K562 (cell line): ENCODE data around the gene PDRG1. TPM values are rescaled to one million over a fixed set of nuclear protein-coding genes. Genes with fewer than 3 reads are reported as not detected.

ENCODE experiments used
- ATAC-seq: fragments of 200-7000 bp; cut with Tn5 transposase; 3 replicates; pipeline ENCODE4 v1.9.1; 2020; ENCODE audit warnings: moderate library complexity
- BruUV-seq: library from RNA; stranded (reverse); fragments of 400-500 nt; replicated peaks from 2 replicates; lab custom pipeline; 2021; lab: Mats Ljungman, UMichigan
- CTCF ChIA-PET: fragments of 300-600 bp; formaldehyde crosslinking; extraction: SDS; loops from one replicate; lab custom pipeline; 2021; ENCODE audit warnings: low intra/inter-chr PET ratio; lab: Yijun Ruan, JAX
- POLR2A ChIA-PET: fragments of 300-600, 350-650 bp; sonication (Branson Sonifier 250); formaldehyde crosslinking; extraction: SDS; loops from one replicate; lab custom pipeline; 2021; ENCODE audit warnings: antibody characterized with exemption, inconsistent platforms; lab: Yijun Ruan, JAX
- DNase-seq, 4 experiments: peaks; one replicate each; pipeline versions ENCODE4 v3.0.0 to v3.0.0-alpha.2; 2011 to 2018; ENCODE audit warnings: low spot score in 3 of 4, mixed read lengths in 3 of 4; ENCODE audit errors: extremely low read depth in 1 of 4
- FAIRE-seq: peaks from 2 replicates; lab custom pipeline; 2011; peaks lifted over from hg19 to GRCh38; lab: Jason Lieb, UNC
- H2AFZ ChIP-seq: 2 replicates; pipeline ENCODE4 v1.6.0; 2011; ENCODE audit warnings: low read depth, low read length, control low read depth, inconsistent platforms
- H3K27ac ChIP-seq: fragments of 200-600 bp; 3 replicates; pipeline ENCODE4 v1.8.0; 2011; ENCODE audit warnings: low read depth, mild to moderate bottlenecking, control low read depth, inconsistent platforms, low read length, moderate library complexity, mixed read lengths; ENCODE audit errors: extremely low read depth
- H3K27me3 ChIP-seq, 2 experiments: fragments of 300-600 bp in 1 of 2; 2 replicates in 1 of 2; 3 replicates in 1 of 2; pipeline versions ENCODE4 v1.6.0 to v1.8.0; 2011; ENCODE audit warnings: inconsistent platforms in 2 of 2, low read length in 2 of 2, mild to moderate bottlenecking in 1 of 2, mixed read lengths in 1 of 2, moderate library complexity in 1 of 2; ENCODE audit not compliant: control insufficient read depth in 2 of 2, insufficient read depth in 2 of 2
- H3K36me3 ChIP-seq: fragments of 300-600 bp; 3 replicates; pipeline ENCODE4 v1.8.0; 2011; ENCODE audit warnings: mild to moderate bottlenecking, low read length, inconsistent platforms; ENCODE audit not compliant: control insufficient read depth, insufficient read depth
- H3K4me1 ChIP-seq, 2 experiments: fragments of 200-600 bp in 1 of 2; replicated peaks in 1 of 2; 2 replicates in 1 of 2; 3 replicates in 1 of 2; pipeline versions ENCODE4 v1.5.1 to v1.8.0; 2011; ENCODE audit warnings: inconsistent platforms in 2 of 2, low read length in 2 of 2, mild to moderate bottlenecking in 1 of 2, mixed read lengths in 1 of 2, moderate library complexity in 1 of 2; ENCODE audit not compliant: control insufficient read depth in 2 of 2, insufficient read depth in 2 of 2
- H3K4me2 ChIP-seq: 2 replicates; pipeline ENCODE4 v1.6.1; 2011; ENCODE audit warnings: low read length, control low read depth, inconsistent platforms, mixed read lengths; ENCODE audit not compliant: insufficient read depth
- H3K4me3 ChIP-seq: fragments of 200-600 bp; sonication (generic), shearing (Covaris generic); 2 replicates; pipeline ENCODE4 v1.5.1; 2016; ENCODE audit warnings: control low read depth, inconsistent platforms
- H3K79me2 ChIP-seq: fragments of 200-600 bp; 3 replicates; pipeline ENCODE4 v1.8.0; 2011; ENCODE audit warnings: low read length, inconsistent platforms; ENCODE audit not compliant: control insufficient read depth, insufficient read depth
- H3K9ac ChIP-seq, 2 experiments: 2 replicates each; pipeline versions ENCODE4 v1.6.0 to v1.6.1; 2011; ENCODE audit warnings: low read depth in 2 of 2, low read length in 2 of 2, control low read depth in 1 of 2, inconsistent platforms in 1 of 2, mild to moderate bottlenecking in 1 of 2, mixed read lengths in 1 of 2; ENCODE audit not compliant: insufficient read depth in 1 of 2
- H3K9me1 ChIP-seq: one replicate; pipeline ENCODE4 v1.6.0; 2011; ENCODE audit warnings: inconsistent platforms, mild to moderate bottlenecking, low read length, moderate library complexity; ENCODE audit not compliant: control insufficient read depth, insufficient read depth
- H3K9me3 ChIP-seq: replicated peaks from 2 replicates; pipeline ENCODE4 v1.5.1; 2011; ENCODE audit warnings: low read depth, low read length, inconsistent platforms; ENCODE audit not compliant: control insufficient read depth, insufficient read depth
- H4K20me1 ChIP-seq: replicated peaks from 2 replicates; pipeline ENCODE4 v1.6.1; 2011; ENCODE audit warnings: low read length, inconsistent platforms, mixed read lengths; ENCODE audit not compliant: control insufficient read depth, insufficient read depth
- NR4A1 ChIP-seq, 2 experiments: fragments of 250-450 bp in 1 of 2; fragments of 450-650 bp in 1 of 2; sonication (Bioruptor Pico) in 1 of 2; IDR thresholded peaks; 2 replicates each; pipeline versions ENCODE4 v1.4.0 to v1.6.1; 2016 to 2020; ENCODE audit warnings: mild to moderate bottlenecking in 2 of 2, missing compliant biosample characterization in 1 of 2, missing genetic modification characterization in 1 of 2, moderate library complexity in 1 of 2
- PRPF4 ChIP-seq: fragments of 200-400 bp; formaldehyde crosslinking; IDR thresholded peaks from one replicate; pipeline ENCODE4 v1.6.1; 2017; ENCODE audit warnings: low read length, low read depth, mild to moderate bottlenecking; ENCODE audit not compliant: insufficient read depth, poor library complexity, severe bottlenecking
- WGBS: fragments of 100-300 bp; shearing (Covaris generic); methylation state at CpG from one replicate; pipeline ENCODE4 v1.1.6; 2016; ENCODE audit warnings: low coverage, mixed read lengths; ENCODE audit not compliant: insufficient coverage; ENCODE audit errors: missing lambda C conversion rate; 5-methylcytosine and 5-hydroxymethylcytosine counted together
- in situ Hi-C: fragments of 300-500 bp; cut with MboI; formaldehyde crosslinking; loops from 4 replicates; pipeline ENCODE4 v1.15.0; 2018; ENCODE audit warnings: inconsistent platforms, mixed read lengths
- intact Hi-C: fragments of 100-400 bp; cut with micrococcal nuclease; formaldehyde crosslinking; loops from 2 replicates; pipeline ENCODE4 v1.14.2; 2022
- polyA plus RNA-seq, 8 experiments: library from polyadenylated mRNA; depleted of rRNA in 4 of 8; stranded (reverse) in 5 of 8; unstranded in 3 of 8; fragments of >200 nt; fragmentation: Nextera tagmentation in 2 of 8; fragmentation: Illumina TruSeq in 1 of 8; extraction: Ambion mirVana in 2 of 8; extraction: Trizol in 1 of 8; gene quantifications; 2 replicates each; pipeline versions ENCODE4 v1.2.1 to v1.2.3, GENCODE V29; 2011 to 2014; ENCODE audit warnings: inconsistent platforms in 1 of 8, missing spikeins in 1 of 8
- total RNA-seq, 7 experiments: library from RNA; depleted of rRNA in 6 of 7; stranded (reverse); fragments of >200 nt in 6 of 7; fragmentation: Illumina TruSeq in 2 of 7; extraction: Trizol in 2 of 7; gene quantifications; 2 replicates each; pipeline versions ENCODE4 v1.2.1 to v1.2.3, GENCODE V29; 2011 to 2021; ENCODE audit warnings: low replicate concordance in 1 of 7
- TF ChIP-seq, protein P1 (sequence below), 2 experiments: fragments of 450-650 bp; formaldehyde crosslinking in 1 of 2; IDR thresholded peaks; 2 replicates each; pipeline versions ENCODE4 v1.4.0 to v1.6.1; 2014 to 2020; ENCODE audit warnings: mild to moderate bottlenecking in 2 of 2, borderline replicate concordance in 1 of 2, low read depth in 1 of 2
- TF ChIP-seq, protein P2 (sequence below): fragments of 200-800 bp; sonication (Bioruptor generic); IDR thresholded peaks from 2 replicates; pipeline ENCODE4 v1.6.1; 2016; ENCODE audit warnings: missing genetic modification characterization, missing compliant biosample characterization
- TF ChIP-seq, protein P3 (sequence below): IDR thresholded peaks from 3 replicates; pipeline ENCODE4 v1.6.1; 2011; ENCODE audit warnings: borderline replicate concordance, mild to moderate bottlenecking; ENCODE audit not compliant: insufficient read length, insufficient read depth

The PDRG1 gene
- total and polyA plus RNA-seq, 9 of the 15 experiments (the other 6 are each of a cell fraction or from before 2014, with no cell fraction given): 12.6 to 58.6 (median 26.1) TPM

DNA sequence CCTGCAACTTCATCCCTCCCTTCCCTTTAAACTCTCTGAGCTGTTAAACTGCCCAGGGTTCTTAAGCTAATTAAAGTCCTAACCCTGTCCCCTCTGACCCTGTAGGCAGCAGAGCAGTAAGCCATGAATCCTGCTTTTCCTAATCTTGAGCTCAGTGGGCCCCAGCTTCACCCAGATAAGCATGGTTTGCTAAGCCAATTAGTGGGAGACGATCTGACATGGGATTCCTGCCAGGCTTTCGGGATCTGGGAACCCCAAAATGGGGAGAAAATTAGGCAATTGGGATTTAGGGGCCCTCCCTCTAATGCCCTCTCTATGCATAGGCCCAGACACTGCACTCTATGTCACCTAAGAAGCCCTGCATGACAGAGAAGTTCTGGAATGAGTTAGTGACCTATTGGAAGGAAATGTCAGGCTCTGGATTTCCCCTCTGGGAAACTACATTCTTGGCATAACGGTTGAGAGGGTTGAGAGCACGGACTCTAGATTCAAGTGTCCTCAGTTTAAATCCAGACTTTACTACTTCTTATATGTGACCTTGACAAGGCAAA lies 20.7 kb upstream of the PDRG1 start:
- WGBS: 0% methylated on average over 4 of the region's 4 CpGs
- in situ Hi-C loops (no loop called here), intact Hi-C loops (no loop called here)
- DNase-seq (no peak), FAIRE-seq (no peak), ATAC-seq (no peak)
- H3K9me3 ChIP-seq: no peaks in the 10 kb centered on the region
- ChIA-PET POLR2A (no interaction called here), CTCF (no interaction called here)
- H3K27me3 ChIP-seq: peaks cover 11 to 20% of the 10 kb centered on the region in 2 experiments; a peak in 3 of 5 replicates
- BruUV-seq: no TSS peak
- H3K4me3 ChIP-seq: no peak overlapping the region
- H4K20me1 ChIP-seq: no peaks in the 10 kb centered on the region; the same call in none of the 2 replicates
- no peaks in the 10 kb centered on the region for H3K79me2 ChIP-seq
- H3K27ac ChIP-seq: no peak overlapping the region
- H3K9ac ChIP-seq: no peak overlapping the region
- H3K4me1 ChIP-seq: peaks cover 0 to 11% of the 10 kb centered on the region in 2 experiments; a peak in 2 of 5 replicates
- H2AFZ ChIP-seq: no peak overlapping the region
- H3K36me3 ChIP-seq: no peaks in the 10 kb centered on the region
- no peaks in the 10 kb centered on the region for H3K9me1 ChIP-seq
- no peak overlapping the region for H3K4me2 ChIP-seq
- no peak for TF ChIP-seq NR4A1 (CRISPR knock-in tag; IDR thresholded peaks at IDR 0.05)
- TF ChIP-seq NR4A1 (tag; IDR thresholded peaks at IDR 0.05): no peak
- TF ChIP-seq, protein P1, sequence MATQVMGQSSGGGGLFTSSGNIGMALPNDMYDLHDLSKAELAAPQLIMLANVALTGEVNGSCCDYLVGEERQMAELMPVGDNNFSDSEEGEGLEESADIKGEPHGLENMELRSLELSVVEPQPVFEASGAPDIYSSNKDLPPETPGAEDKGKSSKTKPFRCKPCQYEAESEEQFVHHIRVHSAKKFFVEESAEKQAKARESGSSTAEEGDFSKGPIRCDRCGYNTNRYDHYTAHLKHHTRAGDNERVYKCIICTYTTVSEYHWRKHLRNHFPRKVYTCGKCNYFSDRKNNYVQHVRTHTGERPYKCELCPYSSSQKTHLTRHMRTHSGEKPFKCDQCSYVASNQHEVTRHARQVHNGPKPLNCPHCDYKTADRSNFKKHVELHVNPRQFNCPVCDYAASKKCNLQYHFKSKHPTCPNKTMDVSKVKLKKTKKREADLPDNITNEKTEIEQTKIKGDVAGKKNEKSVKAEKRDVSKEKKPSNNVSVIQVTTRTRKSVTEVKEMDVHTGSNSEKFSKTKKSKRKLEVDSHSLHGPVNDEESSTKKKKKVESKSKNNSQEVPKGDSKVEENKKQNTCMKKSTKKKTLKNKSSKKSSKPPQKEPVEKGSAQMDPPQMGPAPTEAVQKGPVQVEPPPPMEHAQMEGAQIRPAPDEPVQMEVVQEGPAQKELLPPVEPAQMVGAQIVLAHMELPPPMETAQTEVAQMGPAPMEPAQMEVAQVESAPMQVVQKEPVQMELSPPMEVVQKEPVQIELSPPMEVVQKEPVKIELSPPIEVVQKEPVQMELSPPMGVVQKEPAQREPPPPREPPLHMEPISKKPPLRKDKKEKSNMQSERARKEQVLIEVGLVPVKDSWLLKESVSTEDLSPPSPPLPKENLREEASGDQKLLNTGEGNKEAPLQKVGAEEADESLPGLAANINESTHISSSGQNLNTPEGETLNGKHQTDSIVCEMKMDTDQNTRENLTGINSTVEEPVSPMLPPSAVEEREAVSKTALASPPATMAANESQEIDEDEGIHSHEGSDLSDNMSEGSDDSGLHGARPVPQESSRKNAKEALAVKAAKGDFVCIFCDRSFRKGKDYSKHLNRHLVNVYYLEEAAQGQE (IDR thresholded peaks at IDR 0.05; ENCODE audit: borderline replicate concordance): no peak
- TF ChIP-seq, protein P1 (CRISPR knock-in tag; IDR thresholded peaks at IDR 0.05; ENCODE audit: low read depth): no peak
- TF ChIP-seq, protein P2, sequence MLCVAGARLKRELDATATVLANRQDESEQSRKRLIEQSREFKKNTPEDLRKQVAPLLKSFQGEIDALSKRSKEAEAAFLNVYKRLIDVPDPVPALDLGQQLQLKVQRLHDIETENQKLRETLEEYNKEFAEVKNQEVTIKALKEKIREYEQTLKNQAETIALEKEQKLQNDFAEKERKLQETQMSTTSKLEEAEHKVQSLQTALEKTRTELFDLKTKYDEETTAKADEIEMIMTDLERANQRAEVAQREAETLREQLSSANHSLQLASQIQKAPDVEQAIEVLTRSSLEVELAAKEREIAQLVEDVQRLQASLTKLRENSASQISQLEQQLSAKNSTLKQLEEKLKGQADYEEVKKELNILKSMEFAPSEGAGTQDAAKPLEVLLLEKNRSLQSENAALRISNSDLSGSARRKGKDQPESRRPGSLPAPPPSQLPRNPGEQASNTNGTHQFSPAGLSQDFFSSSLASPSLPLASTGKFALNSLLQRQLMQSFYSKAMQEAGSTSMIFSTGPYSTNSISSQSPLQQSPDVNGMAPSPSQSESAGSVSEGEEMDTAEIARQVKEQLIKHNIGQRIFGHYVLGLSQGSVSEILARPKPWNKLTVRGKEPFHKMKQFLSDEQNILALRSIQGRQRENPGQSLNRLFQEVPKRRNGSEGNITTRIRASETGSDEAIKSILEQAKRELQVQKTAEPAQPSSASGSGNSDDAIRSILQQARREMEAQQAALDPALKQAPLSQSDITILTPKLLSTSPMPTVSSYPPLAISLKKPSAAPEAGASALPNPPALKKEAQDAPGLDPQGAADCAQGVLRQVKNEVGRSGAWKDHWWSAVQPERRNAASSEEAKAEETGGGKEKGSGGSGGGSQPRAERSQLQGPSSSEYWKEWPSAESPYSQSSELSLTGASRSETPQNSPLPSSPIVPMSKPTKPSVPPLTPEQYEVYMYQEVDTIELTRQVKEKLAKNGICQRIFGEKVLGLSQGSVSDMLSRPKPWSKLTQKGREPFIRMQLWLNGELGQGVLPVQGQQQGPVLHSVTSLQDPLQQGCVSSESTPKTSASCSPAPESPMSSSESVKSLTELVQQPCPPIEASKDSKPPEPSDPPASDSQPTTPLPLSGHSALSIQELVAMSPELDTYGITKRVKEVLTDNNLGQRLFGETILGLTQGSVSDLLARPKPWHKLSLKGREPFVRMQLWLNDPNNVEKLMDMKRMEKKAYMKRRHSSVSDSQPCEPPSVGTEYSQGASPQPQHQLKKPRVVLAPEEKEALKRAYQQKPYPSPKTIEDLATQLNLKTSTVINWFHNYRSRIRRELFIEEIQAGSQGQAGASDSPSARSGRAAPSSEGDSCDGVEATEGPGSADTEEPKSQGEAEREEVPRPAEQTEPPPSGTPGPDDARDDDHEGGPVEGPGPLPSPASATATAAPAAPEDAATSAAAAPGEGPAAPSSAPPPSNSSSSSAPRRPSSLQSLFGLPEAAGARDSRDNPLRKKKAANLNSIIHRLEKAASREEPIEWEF (CRISPR knock-in tag): no peak
- TF ChIP-seq, protein P3, sequence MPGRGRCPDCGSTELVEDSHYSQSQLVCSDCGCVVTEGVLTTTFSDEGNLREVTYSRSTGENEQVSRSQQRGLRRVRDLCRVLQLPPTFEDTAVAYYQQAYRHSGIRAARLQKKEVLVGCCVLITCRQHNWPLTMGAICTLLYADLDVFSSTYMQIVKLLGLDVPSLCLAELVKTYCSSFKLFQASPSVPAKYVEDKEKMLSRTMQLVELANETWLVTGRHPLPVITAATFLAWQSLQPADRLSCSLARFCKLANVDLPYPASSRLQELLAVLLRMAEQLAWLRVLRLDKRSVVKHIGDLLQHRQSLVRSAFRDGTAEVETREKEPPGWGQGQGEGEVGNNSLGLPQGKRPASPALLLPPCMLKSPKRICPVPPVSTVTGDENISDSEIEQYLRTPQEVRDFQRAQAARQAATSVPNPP: no peak
- no peak for TF ChIP-seq PRPF4
